ENCODE measurements around the gene TMEM61. TPM values are rescaled to one million over a fixed set of nuclear protein-coding genes. Genes with fewer than 3 reads are reported as not detected.

Gene TMEM61
- total RNA-seq, 2 donors from 2014 or later = not detected

- Histone ChIP-seq H3K9me3 (no peaks in the 10 kb centered on the region), H3K4me3 (no peak overlapping the region), H3K36me3 (no peaks in the 10 kb centered on the region), H3K27me3 (no peaks in the 10 kb centered on the region), H3K27ac (no peak overlapping the region), H3K4me1 (no peaks in the 10 kb centered on the region)
- DNase-seq (ENCODE audit: low spot score) = no peak
- TF ChIP-seq CTCF (IDR thresholded peaks at IDR 0.05) = no peak
These were observed 40.4 kb upstream of the TMEM61 start for GRCh38 chr1:54940042-54940441.

- Histone ChIP-seq H3K27me3 (no peaks in the 10 kb centered on the region), H3K27ac (no peak overlapping the region), H3K4me1 (no peaks in the 10 kb centered on the region), H3K36me3 (no peaks in the 10 kb centered on the region), H3K4me3 (no peak overlapping the region), H3K9me3 (no peaks in the 10 kb centered on the region)
- TF ChIP-seq CTCF (IDR thresholded peaks at IDR 0.05) = no peak
- DNase-seq (ENCODE audit: low spot score) = no peak
These were observed 37.5 kb upstream of the TMEM61 start for GRCh38 chr1:54942976-54943375.

- DNase-seq (ENCODE audit: low spot score) = peak; percentile 83
- no peaks in the 10 kb centered on the region for H3K9me3 ChIP-seq
- H3K27me3 ChIP-seq = no peaks in the 10 kb centered on the region
- H3K4me1 ChIP-seq = no peaks in the 10 kb centered on the region
- H3K36me3 ChIP-seq = no peaks in the 10 kb centered on the region
- no peak overlapping the region for H3K4me3 ChIP-seq
- no peak overlapping the region for H3K27ac ChIP-seq
- peak; percentile 54 to 87 for TF ChIP-seq CTCF (IDR thresholded peaks at IDR 0.05)
These were observed 35.6 kb upstream of the TMEM61 start for GRCh38 chr1:54944610-54945392.

GRCh38 chr1:54945393-54945936 is 35.0 kb upstream of the TMEM61 start:
- Histone ChIP-seq H3K9me3 (no peaks in the 10 kb centered on the region), H3K36me3 (no peaks in the 10 kb centered on the region), H3K4me3 (no peak overlapping the region), H3K4me1 (peaks cover 0 to 6% of the 10 kb centered on the region in 2 donors), H3K27me3 (no peaks in the 10 kb centered on the region), H3K27ac (no peak overlapping the region)
- peak in 1 of 2 donors; percentile 4 for TF ChIP-seq CTCF (IDR thresholded peaks at IDR 0.05)
- no peak for DNase-seq (ENCODE audit: low spot score)

- Histone ChIP-seq H3K9me3 (no peaks in the 10 kb centered on the region), H3K36me3 (no peaks in the 10 kb centered on the region), H3K4me3 (no peak overlapping the region), H3K4me1 (peaks cover 0 to 13% of the 10 kb centered on the region in 2 donors), H3K27me3 (no peaks in the 10 kb centered on the region), H3K27ac (no peak overlapping the region)
- TF ChIP-seq CTCF (IDR thresholded peaks at IDR 0.05) = no peak
- no peak for DNase-seq (ENCODE audit: low spot score)
These were observed 32.9 kb upstream of the TMEM61 start for GRCh38 chr1:54947540-54947939.
